HG03469 (cell line): Measurements from ENCODE around the gene ALB.

ENCODE experiments used
- ATAC-seq: cut with Tn5 transposase; IDR thresholded peaks from one replicate; pipeline ENCODE4 v1.9.1; 2021; ENCODE audit warnings: mild to moderate bottlenecking, moderate library complexity, moderate number of reproducible peaks; ENCODE audit not compliant: unreplicated experiment

ALB gene

GRCh38 chr4:73429826-73430587, 25.9 kb downstream of the ALB start:
- ATAC-seq: no peak

GRCh38 chr4:73431813-73432168, 27.7 kb downstream of the ALB start:
- ATAC-seq: no peak

- no peak for ATAC-seq
These were observed 28.3 kb downstream of the ALB start for GRCh38 chr4:73432169-73433000.

- ATAC-seq: no peak
These were observed 29.1 kb downstream of the ALB start for GRCh38 chr4:73433140-73433539.

GRCh38 chr4:73434311-73434710, 30.2 kb downstream of the ALB start:
- peak; percentile 58 for ATAC-seq

GRCh38 chr4:73435984-73436383, 31.9 kb downstream of the ALB start, which contains the start of gene AFP:
AFP (plus strand) TSS chr4:73436221; CDS start chr4:73436263, 42 bp downstream.
- no peak for ATAC-seq

- no peak for ATAC-seq
These were observed 32.8 kb downstream of the ALB start for GRCh38 chr4:73436674-73437557.

- ATAC-seq: no peak
These were observed 33.5 kb downstream of the ALB start for GRCh38 chr4:73437558-73437956.

- ATAC-seq: no peak
These were observed 34.0 kb downstream of the ALB start for GRCh38 chr4:73438048-73438447.

GRCh38 chr4:73438582-73439215, 34.6 kb downstream of the ALB start:
- no peak for ATAC-seq

- no peak for ATAC-seq
These were observed 35.4 kb downstream of the ALB start for GRCh38 chr4:73439445-73439844.

- no peak for ATAC-seq
These were observed 35.9 kb downstream of the ALB start for GRCh38 chr4:73439991-73440390.

- ATAC-seq: no peak
These were observed 36.6 kb downstream of the ALB start for GRCh38 chr4:73440653-73441052.

GRCh38 chr4:73442275-73442674, 38.2 kb downstream of the ALB start:
- ATAC-seq: no peak

- ATAC-seq: no peak
These were observed 39.1 kb downstream of the ALB start for GRCh38 chr4:73443224-73443623.

GRCh38 chr4:73445383-73446335, 41.6 kb downstream of the ALB start:
- no peak for ATAC-seq

GRCh38 chr4:73446336-73446938, 42.4 kb downstream of the ALB start:
- ATAC-seq: peak; percentile 99

GRCh38 chr4:73447671-73448070, 43.6 kb downstream of the ALB start:
- ATAC-seq: no peak
